Mammary epithelial cell (primary cell): ENCODE measurements around the gene CSMD2.

Experiments used
- CTCF ChIP-seq, 2 donors: IDR thresholded peaks in 1 of 2; conservative IDR thresholded peaks in 1 of 2; 2 replicates each; pipeline ENCODE4 v1.5.1; 2011 to 2012; ENCODE audit warnings: inconsistent platforms in 2 of 2, low read length in 2 of 2, mild to moderate bottlenecking in 2 of 2, control low read depth in 1 of 2, low read depth in 1 of 2; ENCODE audit not compliant: insufficient read depth in 1 of 2; ENCODE audit errors: extremely low read depth in 1 of 2
- EZH2 ChIP-seq: IDR thresholded peaks from 2 replicates; pipeline ENCODE4 v1.6.1; 2012; ENCODE audit warnings: low read length, inconsistent platforms, borderline replicate concordance

GRCh38 chr1:34166191-34166624, 1.2 kb upstream of the CSMD2 start:
- no peak for TF ChIP-seq CTCF (conservative IDR thresholded peaks at IDR 0.05 in 1 of 2, IDR thresholded peaks at IDR 0.05 in 1 of 2; ENCODE audit: extremely low read depth in 1 of 2, insufficient read depth in 1 of 2, low read depth in 1 of 2, low read length in 2 of 2)
- no peak for TF ChIP-seq EZH2
